SU-DHL-6 (cell line): ENCODE data around the gene ACTG1.

Experiments used
- CTCF ChIP-seq: fragments of 200-600 bp; sonication (generic); IDR thresholded peaks from one replicate; pipeline ENCODE4 v1.5.1; 2017; ENCODE audit warnings: antibody characterized with exemption, mild to moderate bottlenecking, low read length, moderate library complexity; ENCODE audit not compliant: insufficient read depth, poor library complexity, severe bottlenecking
- EZH2phosphoT487 ChIP-seq: fragments of 200-600 bp; sonication (generic), shearing (Covaris generic); conservative IDR thresholded peaks from 2 replicates; pipeline ENCODE4 v1.6.1; 2018; ENCODE audit warnings: mild to moderate bottlenecking, antibody characterized with exemption, low read length, moderate library complexity, mixed read lengths

- TF ChIP-seq EZH2phosphoT487: no peak
- no peak for TF ChIP-seq CTCF
These were observed 10.1 kb downstream of the ACTG1 start for GRCh38 chr17:81502471-81503017.
